Neutrophil (primary cell): ENCODE data around the gene MVD.
"Not testable (repeated sequence)": the region's sequence is repeated elsewhere in the genome, so short reads cannot be mapped to it uniquely, and the experiment has no call there.

Experiments
- H3K27ac ChIP-seq: fragments of 200-600 bp; sonication (generic); 2 replicates; pipeline ENCODE4 v1.5.1; 2016; ENCODE audit warnings: mild to moderate bottlenecking, moderate library complexity
- H3K27me3 ChIP-seq: fragments of 200-600 bp; sonication (generic); 2 replicates; pipeline ENCODE4 v1.6.0; 2016; ENCODE audit warnings: mild to moderate bottlenecking
- H3K36me3 ChIP-seq: fragments of 200-600 bp; sonication (generic); 2 replicates; pipeline ENCODE4 v1.5.1; 2017
- H3K4me1 ChIP-seq, 2 experiments: fragments of 200-600 bp in 1 of 2; sonication (generic) in 1 of 2; 1 replicate in 1 of 2; 2 replicates in 1 of 2; pipeline versions ENCODE4 v1.5.1 to v1.6.1; 2013 to 2016; ENCODE audit warnings: low read depth in 1 of 2, low read length in 1 of 2, mild to moderate bottlenecking in 1 of 2, moderate library complexity in 1 of 2; ENCODE audit not compliant: control insufficient read depth in 1 of 2, insufficient read depth in 1 of 2
- H3K4me3 ChIP-seq, 2 experiments: fragments of 200-600 bp in 1 of 2; sonication (generic) in 1 of 2; 1 replicate in 1 of 2; 2 replicates in 1 of 2; pipeline ENCODE4 v1.5.1; 2013 to 2016; ENCODE audit warnings: low read depth in 1 of 2, low read length in 1 of 2, mild to moderate bottlenecking in 1 of 2, moderate library complexity in 1 of 2
- H3K9me3 ChIP-seq: fragments of 200-600 bp; sonication (generic); 2 replicates; pipeline ENCODE4 v1.5.1; 2016
- CTCF ChIP-seq: fragments of 200-600 bp; sonication (generic); IDR thresholded peaks from 2 replicates; pipeline ENCODE4 v1.5.1; 2016; ENCODE audit warnings: antibody characterized with exemption

Gene MVD

GRCh38 chr16:88673716-88674379, 11.0 kb upstream of the MVD start:
- peaks cover 54% of the 10 kb centered on the region for H3K36me3 ChIP-seq
- no peaks in the 10 kb centered on the region for H3K9me3 ChIP-seq
- no peaks in the 10 kb centered on the region for H3K27me3 ChIP-seq
- no peak overlapping the region for H3K4me3 ChIP-seq
- H3K4me1 ChIP-seq = no peaks in the 10 kb centered on the region
- no peak overlapping the region for H3K27ac ChIP-seq
- TF ChIP-seq CTCF = no peak

GRCh38 chr16:88672776-88673175, 9.9 kb upstream of the MVD start:
- no peak overlapping the region for H3K27ac ChIP-seq
- H3K36me3 ChIP-seq = peaks cover 43% of the 10 kb centered on the region
- H3K4me3 ChIP-seq = no peak overlapping the region
- H3K4me1 ChIP-seq = no peaks in the 10 kb centered on the region
- H3K9me3 ChIP-seq = no peaks in the 10 kb centered on the region
- no peak for TF ChIP-seq CTCF
- no peaks in the 10 kb centered on the region for H3K27me3 ChIP-seq

- TF ChIP-seq CTCF = no peak
- H3K9me3 ChIP-seq = no peaks in the 10 kb centered on the region
Observed at GRCh38 chr16:88671806-88672205, 8.9 kb upstream of the MVD start.

GRCh38 chr16:88669980-88670379, 7.1 kb upstream of the MVD start:
- TF ChIP-seq CTCF = no peak
- Histone ChIP-seq H3K9me3 (no peaks in the 10 kb centered on the region), H3K4me1 (no peaks in the 10 kb centered on the region), H3K4me3 (no peak overlapping the region), H3K36me3 (peaks cover 15% of the 10 kb centered on the region), H3K27me3 (no peaks in the 10 kb centered on the region), H3K27ac (no peak overlapping the region)

More at GRCh38 chr16:88671806-88672205, 8.9 kb upstream of the MVD start:
- no peaks in the 10 kb centered on the region for H3K27me3 ChIP-seq
- no peak overlapping the region for H3K27ac ChIP-seq
- peaks cover 33% of the 10 kb centered on the region for H3K36me3 ChIP-seq
- no peaks in the 10 kb centered on the region for H3K4me1 ChIP-seq
- H3K4me3 ChIP-seq = no peak overlapping the region

GRCh38 chr16:88669493-88669892, 6.6 kb upstream of the MVD start:
- H3K27me3 ChIP-seq, H3K9me3 ChIP-seq, H3K4me3 ChIP-seq, H3K4me1 ChIP-seq, H3K27ac ChIP-seq: not testable (repeated sequence)
- peaks cover 14% of the 10 kb centered on the region for H3K36me3 ChIP-seq

- no peak for TF ChIP-seq CTCF
- Histone ChIP-seq H3K4me3 (no peak overlapping the region), H3K4me1 (peaks cover 9% of the 10 kb centered on the region in 2 experiments), H3K27me3 (peaks cover 2% of the 10 kb centered on the region), H3K27ac (no peak overlapping the region), H3K9me3 (no peaks in the 10 kb centered on the region), H3K36me3 (no peaks in the 10 kb centered on the region)
Observed at GRCh38 chr16:88667461-88667860, 4.6 kb upstream of the MVD start.
